GM18502 (cell line): ENCODE measurements around the gene PTPRH.

Experiments used
- ATAC-seq: cut with Tn5 transposase; IDR thresholded peaks from one replicate; pipeline ENCODE4 v1.9.1; 2021; ENCODE audit warnings: mild to moderate bottlenecking; ENCODE audit not compliant: unreplicated experiment, poor library complexity

Gene PTPRH

DNA sequence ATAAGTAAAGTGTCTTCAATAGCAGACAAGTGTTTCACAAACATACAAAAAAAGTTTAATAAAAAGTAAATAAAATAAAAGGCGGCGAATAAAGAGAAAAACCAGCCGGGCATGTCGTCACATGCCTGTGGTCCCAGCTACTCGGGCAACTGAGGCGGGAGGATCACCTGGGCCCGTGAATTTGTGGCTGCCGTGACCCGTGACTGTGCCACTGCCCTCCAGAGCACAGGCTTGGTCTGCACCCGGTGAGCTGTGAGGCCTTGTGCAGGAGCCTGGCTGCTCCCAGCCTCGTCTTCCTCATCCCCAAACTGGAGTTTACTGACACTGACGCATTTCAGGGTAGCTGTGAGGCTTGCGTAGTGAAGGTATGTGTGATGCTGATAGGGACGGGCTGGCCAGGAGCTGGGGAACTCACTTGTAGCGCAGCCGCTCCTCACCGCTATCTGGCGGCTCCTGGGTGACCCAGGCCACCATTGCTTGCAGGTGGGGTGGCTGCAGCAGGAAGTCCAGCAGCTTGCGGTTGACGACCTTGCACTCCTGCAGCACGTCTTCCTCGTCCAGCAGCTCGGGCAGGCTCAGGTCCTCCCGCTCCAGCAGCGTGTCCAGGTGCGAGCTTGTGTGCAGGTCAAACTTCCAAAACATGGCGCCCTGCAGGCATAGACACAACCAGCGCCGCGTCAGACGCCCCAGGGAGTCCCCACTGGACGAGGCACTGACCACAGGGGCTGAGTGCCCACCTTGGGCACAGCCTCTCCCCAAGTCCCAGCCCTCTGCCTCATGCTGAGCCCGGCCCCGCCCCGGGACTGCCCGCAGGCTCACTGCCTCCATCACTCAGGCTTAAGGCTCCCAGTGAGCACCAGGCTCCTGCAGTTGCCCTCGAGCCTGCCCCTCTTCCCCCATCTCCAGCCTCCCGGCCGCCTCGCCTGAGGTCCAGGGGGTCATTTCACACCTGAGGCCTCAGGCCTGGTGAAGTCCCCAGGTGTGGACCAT is 37.5 kb upstream of the PTPRH start:
- ATAC-seq: no peak

DNA sequence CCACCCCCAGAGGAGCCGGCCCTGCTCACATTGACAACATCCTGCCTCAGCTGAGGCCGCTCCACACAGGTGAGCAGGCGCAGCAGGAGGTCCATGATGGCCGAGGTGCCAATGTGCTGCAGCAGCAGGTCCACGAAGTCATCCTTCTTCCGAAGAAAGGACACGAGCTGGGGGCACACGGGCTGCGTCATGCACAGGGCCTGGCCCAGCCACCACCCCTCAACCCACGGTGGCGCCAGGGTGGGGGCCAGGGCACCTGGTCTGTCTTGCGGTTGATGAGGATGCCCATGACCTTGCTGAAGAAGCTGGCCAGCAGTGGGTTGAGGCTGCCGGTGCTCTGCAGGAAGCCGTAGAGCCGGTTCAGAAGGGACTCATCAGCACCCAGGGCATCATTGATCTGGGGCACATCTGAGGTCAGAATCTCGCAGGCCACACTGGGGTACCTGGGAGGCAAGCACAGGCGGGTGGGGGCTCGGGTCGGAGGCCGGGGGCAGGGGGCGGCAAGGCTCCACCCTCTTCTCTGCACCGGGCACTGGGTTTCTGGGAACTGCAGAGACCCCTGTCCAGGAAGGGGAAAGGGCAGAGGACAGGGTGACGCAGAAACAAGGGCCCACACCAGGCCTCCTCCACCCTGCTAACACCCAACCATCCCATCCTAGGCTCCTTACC is 36.1 kb upstream of the PTPRH start:
- ATAC-seq: no peak

- no peak for ATAC-seq
These were observed 34.8 kb upstream of the PTPRH start for GRCh38 chr19:55244004-55244680.

DNA sequence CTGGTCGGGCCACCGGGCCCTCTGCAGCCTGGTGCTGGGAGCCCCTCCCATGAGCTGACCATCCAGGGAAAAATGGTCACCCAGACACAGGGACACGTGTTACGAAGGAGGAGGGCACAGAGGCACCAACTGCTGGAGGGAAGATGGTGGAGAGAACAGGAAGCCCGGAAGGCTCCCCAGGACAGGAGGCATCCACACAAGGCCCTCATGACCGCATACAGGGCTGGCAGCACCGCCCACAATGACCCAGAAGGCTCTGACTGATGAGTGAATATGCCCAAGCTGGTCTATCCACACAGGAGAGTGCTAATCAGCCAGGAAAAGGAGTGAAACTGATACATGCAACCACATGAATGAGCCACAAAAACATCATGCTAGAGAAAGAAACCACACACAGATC is 33.2 kb upstream of the PTPRH start:
- ATAC-seq: no peak

DNA sequence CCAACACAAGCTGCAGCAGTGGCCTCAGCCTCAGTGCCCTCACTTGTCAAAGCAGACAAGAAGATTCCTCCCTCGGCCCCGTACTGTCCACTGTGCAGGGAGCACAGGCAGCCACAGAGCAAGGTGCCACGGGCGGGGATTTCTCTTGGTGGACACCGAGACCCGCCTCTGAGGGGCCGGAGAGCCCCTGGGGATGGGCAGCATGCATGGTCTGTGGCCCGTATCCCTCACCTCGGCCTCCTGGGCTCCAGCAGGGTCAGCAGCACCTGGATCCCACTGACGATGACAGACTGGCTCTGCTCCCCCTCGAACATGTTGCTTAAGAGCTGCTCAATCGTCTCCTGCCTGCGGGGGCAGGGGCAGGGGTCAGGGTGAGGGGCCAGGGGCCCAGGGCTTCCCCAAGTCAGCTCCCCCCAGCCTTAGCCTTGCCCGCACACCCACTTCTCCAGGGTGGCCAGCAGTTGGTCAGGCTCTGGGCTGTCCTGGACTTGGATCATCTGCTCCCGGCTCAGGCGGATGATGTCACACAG is 32.7 kb upstream of the PTPRH start:
- no peak for ATAC-seq

DNA sequence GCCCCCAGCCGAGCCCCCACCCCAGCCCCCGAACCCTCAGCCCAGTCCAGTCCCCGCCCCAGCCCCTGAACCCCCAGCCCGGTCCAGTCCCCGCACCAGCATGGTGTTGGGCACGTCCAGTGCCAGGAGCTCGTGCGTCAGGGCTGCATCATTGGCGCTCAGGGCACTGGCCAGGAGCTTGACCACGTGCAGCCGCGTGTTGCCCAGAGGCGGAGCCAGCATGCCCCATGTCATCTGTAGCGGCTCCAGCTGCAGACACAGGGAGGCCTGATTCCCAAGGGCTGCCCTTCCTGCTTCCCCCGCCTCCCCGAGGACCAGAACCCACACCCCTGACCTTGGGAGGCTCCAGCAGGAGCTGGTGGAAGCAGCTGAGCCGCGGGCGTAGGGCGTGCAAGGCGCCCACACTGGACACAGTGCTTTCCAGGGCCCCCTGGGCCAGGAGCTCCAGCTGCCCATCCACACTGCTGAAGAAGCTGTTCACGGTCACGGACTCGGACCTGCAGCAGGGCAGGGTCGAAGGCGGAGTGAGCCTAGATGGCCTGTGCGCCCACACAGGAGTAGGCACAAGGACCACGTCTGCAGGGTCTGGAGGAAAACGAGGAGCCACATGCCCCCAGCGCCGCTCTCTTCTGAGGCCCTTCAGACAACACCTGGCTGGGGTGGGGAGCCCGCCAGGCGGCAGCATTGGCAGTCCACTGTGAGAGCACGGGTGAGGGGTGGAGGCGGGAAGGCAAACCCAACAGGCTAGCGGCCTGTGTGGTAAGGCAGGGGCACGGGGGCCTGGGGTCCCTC is 32.0 kb upstream of the PTPRH start:
- no peak for ATAC-seq

DNA sequence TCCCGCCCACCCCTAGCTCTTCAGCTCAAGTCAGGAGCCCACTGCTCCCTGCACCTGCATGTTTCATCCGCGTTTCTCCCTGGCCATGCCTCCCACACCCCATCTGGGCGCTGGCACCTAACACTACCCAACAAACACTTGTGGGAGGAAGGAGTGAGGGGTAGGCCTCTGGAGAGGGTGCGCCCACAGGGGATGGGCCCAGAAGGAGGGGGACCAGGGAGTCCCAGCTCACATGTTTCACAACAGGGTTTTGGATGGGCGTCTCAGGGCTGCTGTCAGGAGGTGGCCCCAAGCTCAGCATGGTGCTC is 31.4 kb upstream of the PTPRH start:
- ATAC-seq: no peak

- ATAC-seq: no peak
These were observed 29.7 kb upstream of the PTPRH start for GRCh38 chr19:55239004-55239403.

- ATAC-seq: no peak
These were observed 28.7 kb upstream of the PTPRH start for GRCh38 chr19:55238030-55238429.

DNA sequence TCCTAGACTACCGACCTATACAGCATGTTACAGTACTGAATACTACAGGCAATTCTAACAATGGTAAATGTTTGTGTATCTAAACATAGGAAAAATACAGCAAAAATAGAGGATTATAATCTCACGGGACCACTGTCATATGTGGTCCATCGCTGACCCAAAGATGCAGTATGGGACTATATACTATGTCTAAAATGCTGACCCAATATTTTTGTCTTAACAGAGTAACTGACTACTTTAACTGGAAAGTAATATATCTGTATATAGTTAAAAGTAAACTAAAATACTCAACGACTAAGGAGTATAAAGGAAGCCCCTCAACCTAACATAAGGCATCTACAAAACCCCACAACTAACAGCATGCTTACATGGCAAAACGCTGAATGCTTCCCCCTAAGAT is 23.7 kb upstream of the PTPRH start:
- ATAC-seq: no peak

- ATAC-seq: no peak
These were observed 22.9 kb upstream of the PTPRH start for GRCh38 chr19:55232286-55232602.

DNA sequence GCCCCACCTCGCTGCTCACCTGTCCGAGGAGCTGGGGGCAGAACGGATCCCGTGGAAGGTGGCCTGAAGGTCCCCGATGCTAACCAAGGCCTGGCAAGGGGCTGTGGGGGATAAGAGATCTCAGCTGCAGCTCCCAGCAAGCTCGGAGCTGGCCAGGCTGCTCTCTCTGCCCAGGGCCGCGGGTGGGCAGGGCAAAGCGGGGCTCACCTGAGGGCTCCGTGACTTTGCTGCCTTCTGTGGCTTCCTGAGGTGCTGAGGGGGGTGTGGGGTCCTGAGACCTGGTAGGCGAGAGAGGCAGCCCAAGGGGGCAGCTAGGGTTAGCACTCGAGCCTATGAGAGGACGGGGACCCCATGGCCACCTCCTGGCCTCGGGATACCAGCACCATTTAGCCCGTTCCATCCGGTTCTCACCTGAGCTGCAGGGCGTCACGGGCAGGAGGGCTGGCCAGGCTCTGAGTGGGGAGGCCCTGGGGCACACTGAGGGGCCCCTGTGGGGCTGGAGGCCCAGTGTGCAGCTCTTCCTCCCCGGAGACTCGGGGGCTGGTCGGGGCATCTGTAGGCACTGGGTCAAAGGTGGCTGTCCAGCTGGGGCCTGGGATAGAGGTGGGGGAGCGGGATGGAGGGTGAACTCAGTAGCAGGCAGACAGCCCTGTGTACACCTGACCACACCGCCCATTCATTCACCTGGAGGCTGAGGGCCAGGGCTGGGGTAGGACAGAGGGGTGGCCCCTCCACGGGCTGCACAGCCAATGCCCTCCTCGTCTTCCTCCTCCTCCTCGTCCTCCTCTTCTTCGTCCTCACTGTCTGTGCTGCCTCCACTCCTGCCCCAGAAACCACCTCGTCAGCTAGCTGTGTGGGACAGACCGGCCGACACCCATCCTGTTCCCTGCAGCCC is 22.3 kb upstream of the PTPRH start:
- no peak for ATAC-seq

DNA sequence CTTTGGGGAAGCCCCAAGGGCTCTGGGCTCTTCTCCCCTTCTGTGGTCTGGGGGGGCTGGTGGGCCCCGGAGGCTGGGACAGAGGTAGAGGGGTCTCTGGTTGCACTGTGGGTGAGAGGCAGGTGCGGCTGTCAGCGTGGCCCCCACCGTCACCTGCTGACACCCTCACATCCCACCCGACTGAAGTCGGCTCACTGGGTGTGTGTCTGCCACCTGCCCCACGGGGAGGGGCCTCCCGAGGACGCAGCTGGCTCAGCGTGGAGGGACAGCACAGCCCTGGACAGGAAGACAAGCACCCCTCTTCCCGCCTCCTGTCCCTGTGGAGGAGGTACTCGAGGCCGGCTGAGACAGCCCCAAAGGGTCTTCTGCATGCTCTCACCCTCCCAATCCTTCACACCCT is 21.5 kb upstream of the PTPRH start:
- no peak for ATAC-seq

DNA sequence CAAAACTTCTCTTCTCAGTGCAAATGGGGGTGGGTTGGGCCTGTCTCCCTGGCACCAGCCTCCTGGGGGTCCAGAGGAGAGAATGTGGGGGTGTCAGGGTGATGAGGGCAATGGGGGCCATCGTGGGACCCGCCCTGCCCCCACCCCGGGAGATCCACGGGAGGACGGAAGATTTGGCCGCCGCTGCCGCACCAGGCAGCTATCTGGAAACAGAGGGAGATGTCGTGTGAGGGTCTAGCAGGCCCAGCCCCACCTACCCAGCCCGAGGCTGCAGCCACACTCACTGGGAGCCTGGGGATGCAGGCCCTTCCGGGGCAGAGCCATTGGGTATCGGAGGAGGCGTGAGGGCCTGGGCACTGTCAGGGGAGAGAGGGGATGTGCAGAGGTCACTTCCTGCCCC is 21.0 kb upstream of the PTPRH start:
- no peak for ATAC-seq

DNA sequence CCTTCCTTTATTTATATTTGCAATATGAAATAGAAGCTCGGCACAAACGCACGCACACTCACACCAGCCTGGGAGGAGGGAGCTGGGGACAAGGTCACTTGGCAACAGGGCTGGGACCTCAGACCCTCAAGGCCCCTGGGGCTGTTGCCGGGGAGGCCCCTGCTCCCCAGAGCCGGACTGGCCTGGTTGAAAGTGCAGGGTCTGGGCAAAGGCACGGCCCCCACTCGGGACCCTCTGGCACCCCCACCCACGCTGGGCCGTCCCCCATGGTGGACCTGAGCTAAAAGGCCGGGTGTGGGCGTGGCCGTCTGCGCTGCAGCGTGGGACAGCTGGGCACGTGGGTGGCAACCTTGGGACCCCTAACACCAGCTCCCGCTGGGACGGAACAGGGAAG is 20.5 kb upstream of the PTPRH start:
- ATAC-seq: no peak

DNA sequence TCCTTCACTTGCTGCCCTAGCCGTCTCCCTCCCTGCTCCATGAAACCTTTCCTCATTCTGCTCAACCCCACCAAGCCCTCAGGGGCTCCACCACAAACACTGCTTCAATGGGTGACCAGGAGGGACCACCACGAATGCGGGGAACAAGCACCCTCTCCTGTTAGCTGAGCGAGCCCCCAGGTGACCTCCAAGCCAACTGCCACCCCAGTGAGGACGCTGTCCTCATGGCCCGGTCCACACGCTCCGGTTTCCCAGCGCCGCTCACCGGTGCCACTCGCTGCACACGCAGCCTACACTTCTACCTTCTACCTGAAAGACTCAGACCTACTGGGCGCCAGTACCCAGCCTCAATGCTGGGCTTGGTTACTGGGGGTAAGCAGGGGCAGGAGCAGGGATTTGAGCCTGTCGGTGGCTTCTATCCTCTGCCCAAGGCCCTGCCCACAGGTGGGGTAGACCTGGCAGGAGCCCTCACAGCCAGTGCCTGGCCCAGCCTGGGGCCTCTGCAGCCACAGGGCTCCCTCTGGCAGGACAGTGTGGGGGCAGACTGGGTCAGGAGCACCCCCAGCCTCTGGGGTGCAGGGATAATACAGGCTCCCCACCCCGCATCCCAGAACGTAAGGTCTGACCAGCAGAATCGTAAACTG is 20.0 kb upstream of the PTPRH start:
- ATAC-seq: no peak

DNA sequence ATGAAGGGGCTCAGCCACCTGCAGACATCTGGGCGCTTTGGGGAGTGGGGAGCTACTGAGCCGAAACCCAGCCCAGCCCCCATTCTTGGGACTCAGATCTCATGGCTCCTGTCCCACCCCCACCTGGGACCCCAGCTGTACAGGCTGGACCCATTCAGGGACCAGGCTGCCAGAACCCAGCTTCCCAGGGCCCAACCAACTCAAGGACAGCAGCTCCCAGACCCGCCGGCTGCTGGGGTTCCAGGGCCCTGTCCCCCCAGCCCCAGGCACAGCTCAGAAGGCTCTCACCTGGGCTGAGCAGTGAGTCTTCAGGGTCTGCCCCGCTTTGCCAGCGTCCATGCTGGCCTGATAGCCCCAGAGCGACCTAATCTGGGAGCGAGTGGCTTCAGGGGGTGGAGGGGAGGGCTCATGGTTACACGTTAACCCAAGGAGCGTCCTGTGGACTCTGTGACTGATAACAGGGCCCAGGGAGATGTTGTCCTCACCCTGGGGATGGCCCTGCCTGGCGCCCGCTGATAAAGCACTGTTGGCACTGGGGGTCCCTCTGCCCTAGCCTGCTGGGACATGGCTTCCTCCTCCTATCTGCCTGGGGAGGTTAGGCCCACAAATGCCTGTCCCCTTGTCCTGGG is 19.2 kb upstream of the PTPRH start, which contains the start of gene TMEM86B:
Gene TMEM86B, minus strand, starts transcription at position 361 of the 629 bp plus-strand sequence. Its CDS starts 22 bp downstream, at position 339.
- no peak for ATAC-seq

- no peak for ATAC-seq
These were observed 18.7 kb upstream of the PTPRH start for GRCh38 chr19:55228015-55228391.
